GM23248 (cell line): Measurements from ENCODE around the gene NAPG.

Experiments used
- EZH2 ChIP-seq: fragments of 200-600 bp; sonication (generic); IDR thresholded peaks from 2 replicates; pipeline ENCODE4 v1.6.1; 2018; ENCODE audit warnings: antibody characterized with exemption, mild to moderate bottlenecking; ENCODE audit not compliant: insufficient read depth, poor library complexity, severe bottlenecking
- EZH2phosphoT487 ChIP-seq: fragments of 200-600 bp; sonication (generic); IDR thresholded peaks from 2 replicates; pipeline ENCODE4 v1.6.1; 2018; ENCODE audit warnings: antibody characterized with exemption, moderate library complexity, mild to moderate bottlenecking, low read depth; ENCODE audit not compliant: insufficient read depth

DNA sequence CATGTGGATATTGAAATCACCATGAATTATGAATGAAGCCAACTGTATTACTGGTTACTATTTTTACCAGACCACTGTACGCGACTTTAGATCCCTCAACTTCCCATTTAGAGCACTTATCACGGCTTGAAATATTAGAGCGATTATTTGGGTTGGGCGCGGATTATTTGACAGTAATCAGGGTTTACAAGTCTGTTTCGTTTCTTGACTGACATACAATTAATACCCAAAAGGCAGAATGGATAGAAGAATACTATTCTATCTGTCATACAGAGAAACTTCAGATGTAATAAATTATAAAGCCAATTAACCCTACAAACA is 496 bp upstream of the NAPG start:
- TF ChIP-seq EZH2, result no peak
- no peak for TF ChIP-seq EZH2phosphoT487
